ENCODE results near the gene SOHLH1. TPM values are rescaled to one million over a fixed set of nuclear protein-coding genes. Genes with fewer than 3 reads are reported as not detected.

SOHLH1 gene
- total and polyA plus RNA-seq, 2 of the 4 experiments (the other 2 are of a cell fraction): not detected

- H2BK5ac ChIP-seq (ENCODE audit: low read depth, low read length, poor library complexity, severe bottlenecking): no peak overlapping the region
- H2AK9ac ChIP-seq (replicated peaks; ENCODE audit: low read depth, low read length, poor library complexity): no peak overlapping the region
- no peak overlapping the region for H3K56ac ChIP-seq (ENCODE audit: extremely low read depth, insufficient read depth, low read length)
- no peak overlapping the region for H2BK15ac ChIP-seq (ENCODE audit: low read depth, low read length)
- H3K4me1 ChIP-seq (ENCODE audit: control insufficient read depth, insufficient read depth, low read length): peaks cover 1% of the 10 kb centered on the region; the same call in 1 of the 2 replicates
- no peak overlapping the region for H3K9ac ChIP-seq (ENCODE audit: low read depth, low read length)
- dilution Hi-C loops (cut with HindIII; ENCODE audit: low sequenced_read_pairs, unreplicated experiment): no loop called here
- H3K18ac ChIP-seq (ENCODE audit: low read depth, low read length): no peak overlapping the region
- ChIA-PET POLR2A (ENCODE audit: unreplicated experiment) (no interaction called here), CTCF (no interaction called here)
- ATAC-seq (ENCODE audit: low read depth): no peak
- no TSS peak for BruUV-seq (replicated peaks)
- no peak overlapping the region for H3K14ac ChIP-seq (replicated peaks; ENCODE audit: low read depth, low read length)
- H3K79me1 ChIP-seq (ENCODE audit: low read depth in 1 of 2, low read length in 2 of 2): no peaks in the 10 kb centered on the region
- H2AFZ ChIP-seq (replicated peaks; ENCODE audit: low read length, poor library complexity): no peak overlapping the region
- 9% methylated on average over 9 of the region's 14 CpGs; no CpG with 5 or more reads in 1 of the 2 experiments for WGBS, 2 experiments (ENCODE audit: extremely low coverage in 2 of 2, insufficient read length in 1 of 2)
- no peaks in the 10 kb centered on the region for H4K20me1 ChIP-seq (ENCODE audit: insufficient read depth, low read length)
- no peak overlapping the region for H3K4me3 ChIP-seq (ENCODE audit: insufficient read depth, low read depth, low read length)
- H3K27ac ChIP-seq (ENCODE audit: insufficient read depth, low read length): no peak overlapping the region
- no peak overlapping the region for H4K5ac ChIP-seq (ENCODE audit: low read depth, low read length)
- no peak overlapping the region for H2BK20ac ChIP-seq (ENCODE audit: low read depth, low read length)
- no peak overlapping the region for H3K4ac ChIP-seq (ENCODE audit: low read depth, low read length)
- H3K36me3 ChIP-seq (ENCODE audit: control insufficient read depth, insufficient read depth, low read length): no peaks in the 10 kb centered on the region
- H3K23ac ChIP-seq (ENCODE audit: low read depth, low read length): no peak overlapping the region
- H3K4me2 ChIP-seq (ENCODE audit: low read depth, low read length): no peak overlapping the region
- no peaks in the 10 kb centered on the region for H3K9me1 ChIP-seq (ENCODE audit: insufficient read depth, low read length)
- intact Hi-C loops (cut with micrococcal nuclease): loop anchor here (5.0 kb wide), 1 partner anchor 259 kb away; the partner anchor contains the start of gene UBAC1
- in situ Hi-C loops (cut with MboI; ENCODE audit: low sequenced_read_pairs): loop anchor here (10.0 kb wide), 1 partner anchor 421 kb away; no protein-coding TSS in a partner anchor
- H2AK5ac ChIP-seq (ENCODE audit: low read depth, low read length): no peak overlapping the region
- no peaks in the 10 kb centered on the region for H3K9me3 ChIP-seq (ENCODE audit: control insufficient read depth, insufficient read depth, low read length)
- peaks cover 18% of the 10 kb centered on the region; the same call in 1 of the 2 replicates for H3K27me3 ChIP-seq (ENCODE audit: control insufficient read depth, insufficient read depth, low read length)
- no peak overlapping the region for H4K91ac ChIP-seq (ENCODE audit: insufficient read depth, low read depth, low read length)
- no peak for TF ChIP-seq MXI1 (IDR thresholded peaks at IDR 0.05; ENCODE audit: borderline replicate concordance, low read depth, low read length)
- TF ChIP-seq RFX5 (IDR thresholded peaks at IDR 0.05; ENCODE audit: low read depth, low read length): no peak
- no peak for TF ChIP-seq MAFK (IDR thresholded peaks at IDR 0.05; ENCODE audit: low read depth, low read length)
- no peak for TF ChIP-seq CEBPB (IDR thresholded peaks at IDR 0.05; ENCODE audit: low read depth, low read length)
- TF ChIP-seq, protein P1, sequence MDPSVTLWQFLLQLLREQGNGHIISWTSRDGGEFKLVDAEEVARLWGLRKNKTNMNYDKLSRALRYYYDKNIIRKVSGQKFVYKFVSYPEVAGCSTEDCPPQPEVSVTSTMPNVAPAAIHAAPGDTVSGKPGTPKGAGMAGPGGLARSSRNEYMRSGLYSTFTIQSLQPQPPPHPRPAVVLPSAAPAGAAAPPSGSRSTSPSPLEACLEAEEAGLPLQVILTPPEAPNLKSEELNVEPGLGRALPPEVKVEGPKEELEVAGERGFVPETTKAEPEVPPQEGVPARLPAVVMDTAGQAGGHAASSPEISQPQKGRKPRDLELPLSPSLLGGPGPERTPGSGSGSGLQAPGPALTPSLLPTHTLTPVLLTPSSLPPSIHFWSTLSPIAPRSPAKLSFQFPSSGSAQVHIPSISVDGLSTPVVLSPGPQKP (IDR thresholded peaks at IDR 0.05; ENCODE audit: borderline replicate concordance, low read depth, low read length): no peak
- no peak for TF ChIP-seq RCOR1 (IDR thresholded peaks at IDR 0.05; ENCODE audit: insufficient replicate concordance, low read length)
- no peak for TF ChIP-seq USF2 (IDR thresholded peaks at IDR 0.05; ENCODE audit: low read depth, low read length)
- TF ChIP-seq CTCF (conservative IDR thresholded peaks at IDR 0.05; ENCODE audit: low read depth, low read length): no peak
- no peak for TF ChIP-seq POLR2A (IDR thresholded peaks at IDR 0.05; ENCODE audit: low read depth, low read length)
- TF ChIP-seq NFE2L2 (IDR thresholded peaks at IDR 0.05; ENCODE audit: low read depth, low read length): no peak
- TF ChIP-seq BHLHE40 (IDR thresholded peaks at IDR 0.05; ENCODE audit: low read depth, low read length): no peak
- no peak for TF ChIP-seq CHD1 (IDR thresholded peaks at IDR 0.05; ENCODE audit: low read depth, low read length)
- no peak for TF ChIP-seq MAZ (IDR thresholded peaks at IDR 0.05; ENCODE audit: borderline replicate concordance, low read depth, low read length)
- no peak for TF ChIP-seq RAD21 (IDR thresholded peaks at IDR 0.05; ENCODE audit: low read length)
- TF ChIP-seq FOS (IDR thresholded peaks at IDR 0.05; ENCODE audit: low read depth, low read length): no peak
- no peak for TF ChIP-seq SMC3 (IDR thresholded peaks at IDR 0.05; ENCODE audit: low read depth, low read length)
- no peak overlapping the region for H4K8ac ChIP-seq (ENCODE audit: low read depth in 2 of 2, low read length in 2 of 2)
- DNase-seq: no peak
- H2BK120ac ChIP-seq (ENCODE audit: low read depth, low read length): no peak overlapping the region
Observed at GRCh38 chr9:135703726-135704125, 4.4 kb upstream of the SOHLH1 start.
